ENCODE results near the gene DNMT3A.

The DNMT3A gene

GRCh38 chr2:25324905-25325592 is 16.7 kb downstream of the DNMT3A start:
- DNase-seq (ENCODE audit: low read depth in 3 of 3), result no peak

GRCh38 chr2:25324251-25324650 is 17.5 kb downstream of the DNMT3A start:
- no peak for DNase-seq (ENCODE audit: low read depth in 3 of 3)

GRCh38 chr2:25323610-25324189 is 18.0 kb downstream of the DNMT3A start:
- no peak for DNase-seq (ENCODE audit: low read depth in 3 of 3)

- DNase-seq (ENCODE audit: low read depth in 3 of 3), result peak in 1 of 3 experiments; percentile 58
These were observed 18.6 kb downstream of the DNMT3A start for GRCh38 chr2:25323042-25323514.

DNA sequence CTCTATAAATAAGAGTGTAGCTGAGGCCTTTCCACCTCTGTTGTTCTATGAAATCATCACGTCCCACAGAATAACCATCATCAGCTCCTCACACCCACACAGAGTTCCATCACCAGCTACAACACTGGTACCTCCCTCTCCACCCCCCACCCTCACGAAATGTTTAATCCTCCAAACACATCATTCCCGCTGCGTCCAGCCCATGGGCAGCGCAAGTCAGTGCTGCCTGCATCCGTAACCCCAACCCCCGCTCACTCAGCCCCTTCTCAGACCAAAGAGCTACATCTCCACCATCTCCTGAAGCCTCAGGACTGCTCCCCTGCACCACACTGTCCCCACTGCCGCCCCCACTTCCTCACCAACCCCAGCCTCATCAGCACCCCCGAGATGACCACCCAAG is 19.4 kb downstream of the DNMT3A start:
- no peak for DNase-seq (ENCODE audit: low read depth in 3 of 3)

DNA sequence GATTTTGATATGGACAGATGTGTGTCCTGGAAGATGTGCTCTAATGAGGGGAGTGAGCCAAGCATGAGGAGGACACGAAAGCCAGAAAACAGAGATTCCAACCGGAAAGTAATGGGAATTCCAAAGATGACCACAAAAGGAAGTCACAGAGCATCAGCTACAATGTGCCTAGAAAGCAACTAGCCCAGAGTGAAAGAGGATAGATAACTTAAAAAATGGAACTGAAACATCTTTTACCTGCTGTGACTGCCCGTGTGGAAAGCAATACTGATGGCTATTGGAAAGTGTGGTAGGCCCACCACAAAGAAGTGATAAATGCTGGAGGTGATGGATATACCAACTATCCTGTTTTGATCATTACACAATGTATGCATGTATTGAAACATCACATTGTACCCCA is 21.6 kb downstream of the DNMT3A start:
- no peak for DNase-seq (ENCODE audit: low read depth in 3 of 3)

DNA sequence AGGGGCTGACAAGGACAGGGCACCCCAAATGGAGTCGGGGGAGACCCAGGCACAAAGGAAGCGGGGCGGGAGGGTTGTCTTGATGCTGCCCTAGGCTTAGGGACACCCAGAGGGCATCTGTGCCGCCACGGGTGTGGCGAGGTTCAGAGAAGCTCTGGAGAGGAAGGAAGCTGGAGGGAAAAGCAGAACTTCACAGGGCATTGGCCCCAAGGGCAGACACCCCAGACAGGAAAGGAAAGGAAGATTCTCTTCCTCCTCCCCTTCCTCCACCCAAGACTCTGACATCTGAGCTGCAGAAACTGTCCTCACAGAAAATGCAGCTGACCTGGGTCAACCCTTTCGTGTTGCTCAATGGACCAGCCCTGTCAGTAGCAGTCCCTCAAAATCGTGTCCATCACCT is 25.6 kb downstream of the DNMT3A start:
- no peak for DNase-seq (ENCODE audit: low read depth in 3 of 3)

GRCh38 chr2:25315316-25315680 is 26.4 kb downstream of the DNMT3A start:
- DNase-seq (ENCODE audit: low read depth in 3 of 3), result no peak

- peak; percentile 83 to 98 (median 83) for DNase-seq (ENCODE audit: low read depth in 3 of 3)
These were observed 27.0 kb downstream of the DNMT3A start for GRCh38 chr2:25314514-25315315.

DNA sequence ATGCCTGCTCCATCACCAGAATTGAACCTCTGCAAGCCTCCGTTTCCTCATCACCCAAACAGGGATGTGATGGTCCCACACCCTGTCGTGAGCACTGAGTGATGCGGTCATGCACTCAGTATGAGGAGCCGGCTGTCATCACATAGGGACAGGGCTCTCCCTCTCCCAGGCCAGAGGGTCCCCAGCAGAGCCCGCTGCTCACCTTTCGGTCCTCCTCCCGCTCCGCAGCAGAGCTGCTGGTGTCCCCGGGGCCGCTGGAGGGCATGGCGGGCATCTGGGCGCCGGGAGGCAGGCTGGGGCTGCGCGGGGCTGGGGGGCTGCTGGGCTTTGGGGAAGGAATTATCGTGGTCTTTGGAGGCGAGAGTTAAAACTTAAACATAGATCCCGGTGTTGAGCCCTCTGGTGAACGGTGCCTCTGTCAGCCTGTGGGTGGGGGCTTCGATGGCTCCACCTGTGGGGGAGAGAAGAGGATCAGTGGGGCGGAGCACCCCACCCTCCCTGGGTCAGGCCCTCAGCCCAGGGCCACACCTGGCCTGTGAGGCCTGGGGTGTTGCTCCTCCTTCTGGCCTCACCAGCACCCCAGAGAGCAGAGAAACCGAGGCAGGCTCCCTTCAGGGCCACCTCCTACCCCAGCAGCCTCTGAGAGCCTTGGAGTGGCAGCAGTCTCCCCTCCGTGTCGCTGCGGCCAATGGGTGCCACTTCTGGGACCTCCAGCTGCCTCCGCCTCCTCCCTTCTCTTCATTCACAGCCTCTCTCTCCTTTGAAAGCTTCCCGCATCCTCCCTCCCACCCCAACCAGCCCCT is 27.8 kb downstream of the DNMT3A start:
- DNase-seq (ENCODE audit: low read depth in 3 of 3), result no peak

- peak in 1 of 3 experiments; percentile 55 for DNase-seq (ENCODE audit: low read depth in 3 of 3)
These were observed 28.6 kb downstream of the DNMT3A start for GRCh38 chr2:25312958-25313710.

GRCh38 chr2:25311865-25312575 is 29.7 kb downstream of the DNMT3A start:
- no peak for DNase-seq (ENCODE audit: low read depth in 3 of 3)

- no peak for DNase-seq (ENCODE audit: low read depth in 3 of 3)
These were observed 30.5 kb downstream of the DNMT3A start for GRCh38 chr2:25310965-25311864.

- DNase-seq (ENCODE audit: low read depth in 3 of 3), result no peak
These were observed 31.1 kb downstream of the DNMT3A start for GRCh38 chr2:25310709-25310964.

DNA sequence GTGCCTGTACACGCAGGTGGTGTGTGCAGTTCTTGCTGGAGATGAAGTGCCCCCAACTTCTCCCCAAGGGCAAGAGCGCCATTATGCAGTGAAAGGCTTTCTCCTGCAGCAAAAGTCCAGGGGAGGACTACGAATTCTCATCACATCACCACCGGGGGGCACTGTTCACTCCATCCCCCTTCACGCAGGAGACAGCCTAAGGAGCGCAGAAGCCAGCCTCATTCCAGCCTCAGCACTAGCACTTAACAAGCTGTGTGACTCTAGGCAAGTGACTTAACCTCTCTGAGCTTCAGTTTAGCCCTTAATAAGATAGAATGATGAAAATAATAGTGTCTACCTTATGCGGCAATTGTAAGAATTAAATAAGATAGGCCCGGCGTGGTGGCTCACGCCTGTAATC is 32.3 kb downstream of the DNMT3A start:
- peak; percentile 49 to 63 (median 49) for DNase-seq (ENCODE audit: low read depth in 3 of 3)

- no peak for DNase-seq (ENCODE audit: low read depth in 3 of 3)
These were observed 33.1 kb downstream of the DNMT3A start for GRCh38 chr2:25308599-25308998.

- DNase-seq (ENCODE audit: low read depth in 3 of 3), result no peak
These were observed 33.7 kb downstream of the DNMT3A start for GRCh38 chr2:25307949-25308557.

DNA sequence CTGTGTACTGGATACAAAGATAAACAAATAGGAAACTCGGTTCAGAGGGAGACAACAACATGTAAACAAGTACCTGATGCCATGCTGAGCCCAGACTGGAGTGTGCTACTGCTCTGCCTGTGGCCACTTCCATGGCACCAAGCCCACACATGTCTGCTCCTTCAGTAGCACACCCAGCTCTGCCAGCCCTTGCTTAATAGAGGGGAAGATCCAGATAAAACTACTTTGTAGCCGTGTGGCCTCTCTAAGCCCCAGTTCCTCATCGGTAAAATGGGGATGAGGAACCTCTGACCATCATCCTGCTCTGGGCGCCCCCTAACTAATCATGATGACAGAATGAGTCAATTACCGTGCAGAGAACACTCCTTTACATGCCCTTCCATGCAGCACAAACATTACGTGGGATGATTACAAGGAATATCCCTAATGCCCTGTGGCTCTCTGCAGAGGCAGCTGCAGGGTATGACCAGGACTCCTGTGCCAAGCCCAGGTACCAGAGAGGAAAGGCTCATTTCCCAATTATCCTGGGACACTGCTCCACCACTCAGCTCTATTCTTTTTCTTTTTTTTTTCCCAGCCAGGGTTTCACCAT is 34.9 kb downstream of the DNMT3A start:
- no peak for DNase-seq (ENCODE audit: low read depth in 3 of 3)

GRCh38 chr2:25305775-25306174 is 36.0 kb downstream of the DNMT3A start:
- DNase-seq (ENCODE audit: low read depth in 3 of 3), result no peak

All from stimulated activated CD4-positive, alpha-beta T cell treated with anti-CD3 and anti-CD28 coated beads, TNF-alpha, amount 100 ng/mL, for 24 hours (primary cell).